HG02759 (cell line): Measurements from ENCODE around the gene TBC1D23.
"Not testable (repeated sequence)": the region's sequence is repeated elsewhere in the genome, so short reads cannot be mapped to it uniquely, and the experiment has no call there.

Source experiments
- ATAC-seq: cut with Tn5 transposase; IDR thresholded peaks from one replicate; pipeline ENCODE4 v1.9.1; 2021; ENCODE audit warnings: mild to moderate bottlenecking, moderate library complexity; ENCODE audit not compliant: unreplicated experiment

The TBC1D23 gene

GRCh38 chr3:100295089-100295488 lies 34.3 kb downstream of the TBC1D23 start:
- no peak for ATAC-seq

- no peak for ATAC-seq
Observed at GRCh38 chr3:100297784-100298183, 37.0 kb downstream of the TBC1D23 start.

- no peak for ATAC-seq
Observed at GRCh38 chr3:100299016-100299415, 38.2 kb downstream of the TBC1D23 start.

- ATAC-seq = no peak
Observed at GRCh38 chr3:100306695-100307094, 45.9 kb downstream of the TBC1D23 start.

- ATAC-seq = no peak
Observed at GRCh38 chr3:100310355-100310965, 49.7 kb downstream of the TBC1D23 start.

- no peak for ATAC-seq
Observed at GRCh38 chr3:100311011-100311410, 50.2 kb downstream of the TBC1D23 start.

- peak; percentile 88 for ATAC-seq
Observed at GRCh38 chr3:100316641-100317069, 55.9 kb downstream of the TBC1D23 start.

- no peak for ATAC-seq
Observed at GRCh38 chr3:100317912-100318311, 57.1 kb downstream of the TBC1D23 start.

- ATAC-seq = no peak
Observed at GRCh38 chr3:100319951-100320350, 59.2 kb downstream of the TBC1D23 start.

- ATAC-seq = no peak
Observed at GRCh38 chr3:100324044-100324443, 63.3 kb downstream of the TBC1D23 start.

GRCh38 chr3:100325827-100326226 lies 65.0 kb downstream of the TBC1D23 start:
- no peak for ATAC-seq

- not testable (repeated sequence) for ATAC-seq
Observed at GRCh38 chr3:100327377-100327776, 66.6 kb downstream of the TBC1D23 start.

GRCh38 chr3:100329800-100330489 lies 69.2 kb downstream of the TBC1D23 start:
- ATAC-seq = no peak

GRCh38 chr3:100330651-100331050 lies 69.9 kb downstream of the TBC1D23 start:
- no peak for ATAC-seq

GRCh38 chr3:100331660-100332059 lies 70.9 kb downstream of the TBC1D23 start:
- ATAC-seq = no peak

GRCh38 chr3:100333051-100333450 lies 72.3 kb downstream of the TBC1D23 start:
- ATAC-seq = no peak

GRCh38 chr3:100333970-100334487 lies 73.2 kb downstream of the TBC1D23 start:
- no peak for ATAC-seq

GRCh38 chr3:100334488-100335351 lies 73.9 kb downstream of the TBC1D23 start, which contains the start of gene NIT2:
TSS of gene NIT2 (plus strand) at chr3:100334757. CDS start at chr3:100334792, 35 bp downstream.
- peak; percentile 96 for ATAC-seq

- ATAC-seq = peak; percentile 63
Observed at GRCh38 chr3:100335434-100335833, 74.6 kb downstream of the TBC1D23 start.

GRCh38 chr3:100336229-100336628 lies 75.4 kb downstream of the TBC1D23 start:
- ATAC-seq = not testable (repeated sequence)

GRCh38 chr3:100338911-100339310 lies 78.1 kb downstream of the TBC1D23 start:
- no peak for ATAC-seq
